HepG2 (cell line): Measurements from ENCODE around the gene CAPN10.

ENCODE experiments used
- ELF4 ChIP-seq: sonication (generic); formaldehyde crosslinking; IDR thresholded peaks from 2 replicates; pipeline ENCODE4 v1.5.0; 2020; ENCODE audit warnings: missing genetic modification reagents, mild to moderate bottlenecking, moderate library complexity, borderline replicate concordance
- MXI1 ChIP-seq: IDR thresholded peaks from 3 replicates; pipeline ENCODE4 v1.6.1; 2012; ENCODE audit warnings: low read depth, low read length, inconsistent platforms, borderline replicate concordance
- REPIN1 ChIP-seq: sonication (generic); formaldehyde crosslinking; IDR thresholded peaks from 2 replicates; pipeline ENCODE4 v1.8.0; 2022; ENCODE audit warnings: missing genetic modification reagents, low read depth, mild to moderate bottlenecking, borderline replicate concordance
- RFX5 ChIP-seq: IDR thresholded peaks from 2 replicates; pipeline ENCODE4 v1.6.1; 2011; ENCODE audit warnings: low read depth, low read length, improper control_type of control experiment
- ZNF557 ChIP-seq: sonication (generic); formaldehyde crosslinking; IDR thresholded peaks from 2 replicates; pipeline ENCODE4 v1.4.0; 2020; ENCODE audit warnings: missing genetic modification reagents
- ZNF619 ChIP-seq: sonication (generic); formaldehyde crosslinking; IDR thresholded peaks from 2 replicates; pipeline ENCODE4 v1.4.0; 2020; ENCODE audit warnings: mild to moderate bottlenecking, missing genetic modification reagents
- TF ChIP-seq, protein P1 (sequence below): sonication (generic); formaldehyde crosslinking; conservative IDR thresholded peaks from 2 replicates; pipeline ENCODE4 v1.8.0; 2022; ENCODE audit warnings: low read depth, missing genetic modification reagents
- TF ChIP-seq, protein P2 (sequence below), 2 experiments: sonication (generic) in 1 of 2; formaldehyde crosslinking in 1 of 2; IDR thresholded peaks; 2 replicates each; pipeline versions ENCODE4 v1.5.1 to v1.6.1; 2011 to 2020; ENCODE audit warnings: borderline replicate concordance in 1 of 2, low read depth in 1 of 2, low read length in 1 of 2, mild to moderate bottlenecking in 1 of 2, missing genetic modification reagents in 1 of 2, moderate library complexity in 1 of 2

DNA sequence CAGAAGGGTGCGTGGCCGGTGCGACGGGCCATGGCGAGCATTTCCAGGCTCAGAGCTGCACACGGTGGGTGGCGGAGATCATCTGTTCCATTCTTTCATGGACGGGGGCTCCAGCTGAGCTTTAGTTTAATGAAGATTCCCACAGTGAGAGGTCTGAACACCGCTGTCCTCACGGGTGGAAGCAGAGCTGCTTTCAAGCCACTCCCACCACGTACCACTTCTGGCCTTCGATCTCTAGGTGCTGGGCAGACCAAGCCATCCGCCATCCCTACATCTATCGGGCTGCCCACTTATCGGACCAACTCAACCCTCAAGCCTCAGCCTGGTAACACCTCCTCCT, 57.2 kb downstream of the CAPN10 start:
- TF ChIP-seq ELF4 (CRISPR knock-in tag) (no peak), ZNF619 (no peak), RFX5 (no peak), MXI1 (no peak), ZNF557 (no peak), REPIN1 (CRISPR knock-in tag) (no peak)
- TF ChIP-seq, protein P1, sequence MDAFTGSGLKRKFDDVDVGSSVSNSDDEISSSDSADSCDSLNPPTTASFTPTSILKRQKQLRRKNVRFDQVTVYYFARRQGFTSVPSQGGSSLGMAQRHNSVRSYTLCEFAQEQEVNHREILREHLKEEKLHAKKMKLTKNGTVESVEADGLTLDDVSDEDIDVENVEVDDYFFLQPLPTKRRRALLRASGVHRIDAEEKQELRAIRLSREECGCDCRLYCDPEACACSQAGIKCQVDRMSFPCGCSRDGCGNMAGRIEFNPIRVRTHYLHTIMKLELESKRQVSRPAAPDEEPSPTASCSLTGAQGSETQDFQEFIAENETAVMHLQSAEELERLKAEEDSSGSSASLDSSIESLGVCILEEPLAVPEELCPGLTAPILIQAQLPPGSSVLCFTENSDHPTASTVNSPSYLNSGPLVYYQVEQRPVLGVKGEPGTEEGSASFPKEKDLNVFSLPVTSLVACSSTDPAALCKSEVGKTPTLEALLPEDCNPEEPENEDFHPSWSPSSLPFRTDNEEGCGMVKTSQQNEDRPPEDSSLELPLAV = no peak
- TF ChIP-seq, protein P2, sequence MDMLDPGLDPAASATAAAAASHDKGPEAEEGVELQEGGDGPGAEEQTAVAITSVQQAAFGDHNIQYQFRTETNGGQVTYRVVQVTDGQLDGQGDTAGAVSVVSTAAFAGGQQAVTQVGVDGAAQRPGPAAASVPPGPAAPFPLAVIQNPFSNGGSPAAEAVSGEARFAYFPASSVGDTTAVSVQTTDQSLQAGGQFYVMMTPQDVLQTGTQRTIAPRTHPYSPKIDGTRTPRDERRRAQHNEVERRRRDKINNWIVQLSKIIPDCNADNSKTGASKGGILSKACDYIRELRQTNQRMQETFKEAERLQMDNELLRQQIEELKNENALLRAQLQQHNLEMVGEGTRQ (IDR thresholded peaks at IDR 0.05; ENCODE audit: low read depth, low read length) = no peak
- TF ChIP-seq, protein P2 (CRISPR knock-in tag; IDR thresholded peaks at IDR 0.05; ENCODE audit: borderline replicate concordance) = no peak
